Midbrain (tissue), 1 donor: Measurements from ENCODE around the gene PLPP7.
A peak's percentile ranks its signal among the peaks of the same experiment; 100 is the strongest.
"Not testable (repeated sequence)": the region's sequence is repeated elsewhere in the genome, so short reads cannot be mapped to it uniquely, and the experiment has no call there.

ENCODE experiments used
- DNase-seq: peaks from one replicate; lab custom pipeline; 2025; lab: John Stamatoyannopoulos, UW

PLPP7 gene

DNA sequence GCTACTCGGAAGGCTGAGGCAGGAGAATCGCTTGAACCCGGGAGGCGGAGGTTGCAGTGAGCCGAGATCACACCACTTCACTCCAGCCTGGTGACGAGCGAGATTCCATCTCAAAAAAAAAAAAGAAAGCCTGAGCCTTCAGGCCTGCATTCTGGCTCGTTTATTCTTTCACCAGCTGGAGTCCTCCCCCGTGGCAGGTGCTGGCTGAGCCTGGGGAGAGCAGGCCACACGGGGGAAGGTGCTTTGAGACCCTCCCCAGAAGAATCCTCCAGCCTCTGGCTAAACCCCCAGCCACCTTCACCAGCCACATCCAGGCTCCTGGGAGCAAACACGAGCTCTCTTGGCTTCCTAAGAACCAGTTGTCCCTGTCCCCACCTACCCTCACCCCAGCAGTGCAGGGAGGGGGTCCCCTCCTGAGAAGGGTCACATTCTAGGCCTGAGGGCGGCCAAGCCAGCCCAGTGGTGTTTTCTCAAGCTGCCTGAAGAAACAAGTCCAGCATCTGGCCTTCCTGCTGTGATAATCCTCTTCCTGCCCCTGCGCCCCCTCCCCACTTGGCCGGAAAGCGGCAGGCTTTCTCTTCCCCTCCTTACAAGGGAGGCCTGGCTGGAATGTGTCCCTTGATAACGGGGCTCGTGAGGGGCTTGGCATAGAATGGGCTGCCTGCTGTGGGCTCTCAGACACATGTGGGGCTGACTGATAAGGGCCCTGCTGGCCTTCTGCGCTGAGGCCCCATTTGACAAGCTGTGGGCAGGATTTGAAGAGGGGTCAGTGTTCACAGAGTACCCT lies 41.5 kb downstream of the PLPP7 start:
- DNase-seq, result no peak

DNA sequence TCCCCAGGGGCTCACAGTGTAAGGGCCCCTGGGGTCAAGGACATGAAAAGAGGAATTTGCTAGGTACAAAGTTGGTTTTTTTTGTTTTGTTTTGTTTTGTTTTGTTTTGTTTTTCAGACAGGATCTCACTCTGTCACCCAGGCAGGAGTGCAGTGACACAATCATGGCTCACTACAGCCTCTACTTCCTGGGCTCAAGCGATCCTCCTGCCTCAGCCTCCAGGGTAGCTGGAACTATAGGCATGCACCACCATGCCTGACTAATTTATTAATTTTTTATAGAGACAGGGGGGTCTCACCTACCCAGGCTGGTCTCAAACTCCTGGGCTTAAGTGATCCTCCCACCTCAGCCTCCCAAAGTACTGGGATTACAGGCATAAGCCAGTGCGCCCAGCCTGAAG lies 42.5 kb downstream of the PLPP7 start:
- DNase-seq, result not testable (repeated sequence)

DNA sequence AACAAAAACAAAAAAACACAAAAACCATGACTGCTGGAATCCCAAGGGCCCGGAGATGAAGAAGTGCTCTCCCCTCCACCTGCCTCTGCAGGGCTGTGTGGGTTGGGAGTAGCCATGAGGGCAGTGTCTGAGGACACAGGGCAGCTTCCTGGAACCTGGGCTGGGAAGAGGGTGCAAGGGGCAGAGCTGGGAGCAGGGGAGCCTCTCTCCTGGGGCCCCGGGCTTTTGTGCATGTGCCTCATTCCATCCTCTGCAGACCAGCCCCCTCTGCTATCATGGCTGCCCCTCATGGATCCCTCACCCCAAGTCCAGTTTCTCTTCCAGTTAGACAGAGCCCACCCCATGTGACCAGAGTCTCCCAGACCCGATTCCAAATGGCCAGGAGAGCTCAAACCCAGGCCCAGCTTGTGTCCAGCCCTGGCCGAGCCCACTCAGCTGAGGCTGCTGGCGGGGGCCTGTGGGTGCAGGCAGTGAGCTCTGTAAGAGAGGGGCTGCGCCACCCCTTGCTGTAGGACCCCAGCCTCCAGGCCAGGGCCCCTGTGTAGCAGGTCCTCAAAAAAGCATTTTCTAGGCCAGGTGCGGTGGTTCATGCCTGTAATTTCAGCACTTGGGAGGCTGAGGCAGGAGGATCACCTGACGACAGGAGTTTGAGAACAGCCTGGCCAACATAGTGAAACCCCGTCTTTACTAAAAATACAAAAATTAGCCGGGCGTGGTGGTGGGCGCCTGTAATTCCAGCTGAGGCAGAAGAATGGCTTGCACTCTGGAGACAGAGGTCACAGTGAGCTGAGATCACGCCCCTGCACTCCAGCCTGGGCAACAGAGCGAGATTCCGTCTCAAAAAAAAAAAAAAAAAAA lies 44.5 kb downstream of the PLPP7 start:
- DNase-seq, result no peak

DNA sequence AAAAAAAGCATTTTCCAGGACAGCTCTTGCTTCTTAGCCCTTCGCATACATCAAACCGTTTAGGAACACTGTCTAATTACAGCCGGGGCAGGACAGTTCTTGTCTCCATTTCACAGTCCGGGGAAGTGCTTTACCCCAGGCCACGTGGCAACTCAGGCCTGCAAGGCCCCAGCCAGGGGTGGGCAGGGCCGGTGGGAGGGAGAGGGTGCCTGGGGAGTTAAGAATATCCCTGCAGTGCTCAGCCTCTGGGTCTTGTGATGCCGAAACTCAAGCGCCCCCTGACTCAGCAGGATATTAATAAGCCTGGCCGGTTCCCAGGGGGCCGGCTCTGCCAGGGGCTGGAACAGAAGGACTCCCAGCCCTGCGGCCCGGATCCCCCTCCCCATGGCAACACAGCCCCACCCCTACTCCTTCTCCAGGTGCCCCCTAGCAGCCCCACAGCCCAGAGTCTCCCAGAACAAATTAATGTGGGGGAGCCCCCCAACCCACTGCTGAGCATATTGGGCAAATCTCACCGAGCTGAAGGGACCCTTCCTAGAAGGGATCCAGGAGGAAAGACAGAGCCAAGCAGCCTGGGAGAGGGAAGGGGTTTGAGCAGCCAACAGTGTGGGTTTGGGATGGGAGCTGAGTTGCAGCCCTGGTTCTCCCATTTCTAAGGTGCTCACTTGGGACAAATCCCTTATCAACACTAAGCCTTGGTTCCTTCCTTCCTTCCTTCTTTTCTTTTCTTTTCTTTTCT lies 45.3 kb downstream of the PLPP7 start:
- DNase-seq, result no peak

DNA sequence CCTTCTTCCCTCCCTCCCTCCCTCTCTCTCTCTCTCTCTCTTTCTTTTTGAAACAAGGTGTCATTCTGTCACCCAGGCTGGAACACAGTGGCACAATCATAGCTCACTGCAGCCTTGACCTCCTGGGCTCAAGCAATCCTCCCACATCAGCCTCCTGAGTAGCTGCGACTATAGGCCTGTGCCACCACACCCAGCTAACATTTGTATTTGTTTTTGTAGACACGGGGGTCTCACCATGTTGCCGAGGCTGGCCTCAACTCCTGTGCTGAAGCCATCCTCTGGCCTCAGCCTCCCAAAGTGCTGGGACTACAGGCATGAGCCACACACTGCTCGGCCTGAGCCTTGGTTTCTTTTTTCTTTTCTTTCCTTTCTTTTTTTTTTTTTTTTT lies 45.8 kb downstream of the PLPP7 start:
- no peak for DNase-seq

DNA sequence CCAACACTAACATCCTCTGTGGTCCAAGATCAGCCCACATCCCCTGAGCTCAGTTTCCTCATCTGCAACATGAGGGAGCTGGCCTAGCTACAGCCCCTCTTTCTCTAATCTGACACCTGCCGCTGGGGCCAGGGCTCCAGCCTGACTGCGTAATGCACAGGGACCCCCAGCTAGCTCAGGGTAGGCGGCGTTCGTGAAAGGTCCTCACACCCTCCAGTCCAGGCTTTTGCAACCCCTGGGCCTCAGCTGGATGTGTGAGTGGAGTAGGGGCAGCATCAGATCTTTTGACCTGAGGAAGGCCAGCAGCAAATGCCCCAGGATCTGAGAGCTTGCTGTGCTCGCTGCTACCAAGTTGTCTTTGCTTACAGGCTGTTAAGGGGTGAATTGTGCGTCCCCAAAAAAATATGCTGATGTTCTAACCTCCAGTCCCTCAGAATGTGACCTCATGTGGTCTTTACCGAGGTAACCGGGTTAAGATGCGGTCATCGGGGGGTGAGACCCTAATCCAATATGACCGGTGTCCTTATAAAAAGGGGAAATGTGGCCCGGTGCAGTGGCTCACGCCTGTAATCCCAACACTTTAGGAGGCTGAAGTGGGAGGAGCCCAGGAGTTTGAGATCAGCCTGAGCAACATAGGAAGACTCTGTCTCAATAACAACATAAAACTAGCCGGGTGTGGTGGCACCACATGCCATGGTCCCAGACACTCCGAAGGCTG lies 47.8 kb downstream of the PLPP7 start:
- no peak for DNase-seq

DNA sequence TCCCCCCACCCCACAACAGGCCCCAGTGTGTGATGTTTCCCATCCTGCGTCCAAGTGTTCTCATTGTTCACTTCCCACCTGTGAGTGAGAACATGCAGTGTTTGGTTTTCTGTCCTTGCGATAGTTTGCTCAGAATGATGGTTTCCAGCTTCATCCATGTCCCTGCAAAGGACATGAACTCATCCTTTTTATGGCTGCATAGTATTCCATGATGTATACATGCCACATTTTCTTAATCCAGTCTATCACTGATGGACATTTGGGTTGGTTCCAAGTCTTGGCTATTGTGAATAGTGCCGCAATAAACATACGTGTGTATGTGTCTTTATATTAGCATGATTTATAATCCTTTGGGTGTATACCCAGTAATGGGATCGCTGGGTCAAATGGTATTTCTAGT lies 49.7 kb downstream of the PLPP7 start:
- DNase-seq, result not testable (repeated sequence)

DNA sequence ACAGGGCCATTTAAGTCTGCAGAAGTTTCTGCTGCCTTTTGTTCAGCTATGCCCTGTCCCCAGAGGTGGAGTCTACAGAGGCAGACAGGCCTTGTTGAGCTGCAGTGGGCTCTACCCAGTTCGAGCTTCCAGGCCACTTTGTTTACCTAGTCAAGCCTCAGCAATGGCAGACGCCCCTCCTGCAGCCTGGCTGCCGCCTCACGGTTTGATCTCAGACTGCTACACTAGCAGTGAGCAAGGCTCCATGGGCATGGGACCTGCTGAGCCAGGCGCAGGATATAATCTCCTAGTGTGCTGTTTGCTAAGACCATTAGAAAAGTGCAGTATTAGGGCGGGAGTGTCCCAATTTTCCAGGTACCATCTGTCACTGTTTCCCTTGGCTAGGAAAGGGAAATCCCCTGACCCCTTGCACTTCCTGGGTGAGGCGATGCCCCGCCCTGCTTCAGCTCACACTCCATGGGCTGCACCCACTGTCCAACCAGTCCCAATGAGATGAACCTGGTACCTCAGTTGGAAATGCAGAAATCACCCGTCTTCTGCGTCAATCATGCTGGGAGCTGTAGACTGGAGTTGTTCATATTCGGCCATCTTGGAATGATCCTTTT lies 55.5 kb downstream of the PLPP7 start:
- DNase-seq, result not testable (repeated sequence)

DNA sequence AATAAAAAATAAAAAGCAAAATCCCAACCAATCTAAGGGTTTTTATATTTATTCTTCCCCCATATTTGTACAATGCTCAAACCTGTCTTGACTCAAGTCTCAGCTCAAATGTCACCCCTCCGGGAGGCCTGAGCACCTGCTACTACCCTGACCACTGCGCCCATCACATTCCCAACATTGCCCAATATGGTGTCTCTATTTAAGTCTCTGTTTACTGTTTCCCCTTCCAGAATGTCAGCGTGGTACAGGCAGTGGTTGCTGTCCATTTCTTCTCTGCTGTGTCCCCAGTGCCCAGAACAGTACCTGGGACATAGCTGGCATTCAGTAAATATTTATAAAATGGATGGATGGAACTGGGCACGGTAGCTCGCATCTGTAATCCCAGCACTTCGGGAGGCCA lies 57.0 kb downstream of the PLPP7 start:
- no peak for DNase-seq

DNA sequence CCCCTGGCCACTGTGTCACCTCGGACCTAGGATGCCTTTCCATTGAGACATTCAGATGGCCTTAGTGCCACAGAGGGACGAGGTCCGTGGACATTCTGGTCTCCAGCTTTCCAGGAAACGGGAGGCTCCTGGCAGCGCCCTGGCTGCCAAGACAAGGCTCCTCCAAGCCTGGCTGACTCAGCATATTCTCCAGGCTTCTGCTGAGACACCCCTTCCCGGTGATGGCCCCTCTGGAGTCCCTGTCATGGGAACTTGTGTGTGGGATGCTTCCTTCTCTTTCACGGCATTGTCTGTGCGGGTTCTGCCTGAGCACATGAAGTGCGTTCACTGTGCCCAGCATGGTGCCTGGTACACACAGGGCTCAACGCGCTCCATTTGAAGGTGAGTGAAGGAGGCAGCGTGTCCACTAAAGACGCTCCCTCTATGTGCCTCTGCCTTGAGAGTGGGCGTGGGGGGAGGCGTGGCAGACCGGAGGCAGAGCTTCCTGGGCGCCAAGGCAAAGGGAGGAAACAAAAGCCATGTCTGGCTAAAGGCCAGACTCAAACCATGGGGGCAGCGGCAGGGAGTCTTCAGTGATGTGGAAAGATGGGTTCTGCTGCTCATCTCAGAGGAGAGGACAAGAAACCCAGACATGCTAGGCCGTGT lies 58.0 kb downstream of the PLPP7 start:
- no peak for DNase-seq

DNA sequence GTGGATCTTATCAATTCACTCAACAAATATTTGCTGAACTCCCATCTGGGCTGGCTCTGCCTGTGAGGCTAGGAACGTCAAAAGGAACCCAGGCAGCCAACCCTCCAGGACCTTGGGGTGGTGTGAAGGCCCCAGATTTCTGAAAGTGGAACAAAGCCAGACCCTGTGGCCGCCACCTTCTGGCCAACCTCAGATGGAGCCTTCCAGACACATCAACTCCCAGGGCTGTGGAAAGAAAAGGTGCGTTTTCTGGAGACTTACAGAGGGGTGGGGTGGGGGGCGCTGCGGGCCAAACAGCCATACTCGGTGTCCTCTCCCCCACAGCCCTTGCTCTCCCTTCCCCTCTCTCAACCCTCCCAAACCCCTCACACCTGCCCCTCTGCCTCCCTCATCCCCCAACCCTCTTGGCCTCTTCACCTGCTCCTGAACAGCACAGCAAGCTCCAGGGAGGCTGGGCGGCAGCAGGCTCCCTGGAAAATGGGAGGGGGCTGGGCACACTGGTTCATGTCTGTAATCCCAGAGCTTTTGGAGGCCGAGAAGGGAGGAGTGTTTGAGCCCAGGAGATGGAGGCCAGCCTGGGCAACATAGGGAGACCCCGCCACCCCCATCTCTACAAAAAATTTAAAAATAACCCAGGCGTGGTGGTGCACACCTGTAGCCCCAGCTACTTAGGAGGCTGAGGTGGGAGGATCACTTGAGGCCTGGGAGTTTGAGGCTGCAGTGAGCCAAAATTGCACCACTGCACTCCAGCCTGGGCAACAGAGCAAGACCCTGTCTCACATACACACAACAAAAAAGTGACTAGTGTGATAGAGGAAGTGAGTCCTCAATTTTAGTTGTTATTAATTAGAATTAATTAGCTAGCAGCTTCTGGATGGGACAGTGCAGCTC lies 59.4 kb downstream of the PLPP7 start:
- no peak for DNase-seq

DNA sequence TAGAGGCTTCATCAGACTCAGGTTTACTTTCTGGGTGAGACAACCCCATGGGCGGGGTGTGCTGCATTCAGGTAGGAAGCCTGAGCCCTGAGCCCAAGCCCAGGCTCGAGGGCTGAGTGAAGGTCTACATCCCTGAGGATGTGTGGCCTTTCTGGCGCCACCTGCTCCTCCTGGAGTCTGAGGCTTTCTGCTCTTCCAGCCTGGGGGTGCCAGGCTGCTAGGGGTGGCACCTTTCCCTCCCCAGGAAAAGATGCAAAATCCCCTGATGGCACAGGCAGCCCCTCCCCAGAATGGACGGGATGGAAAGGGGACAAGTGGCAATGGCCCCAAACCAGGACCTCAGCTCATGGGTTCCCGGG lies 60.0 kb downstream of the PLPP7 start:
- DNase-seq, result no peak

DNA sequence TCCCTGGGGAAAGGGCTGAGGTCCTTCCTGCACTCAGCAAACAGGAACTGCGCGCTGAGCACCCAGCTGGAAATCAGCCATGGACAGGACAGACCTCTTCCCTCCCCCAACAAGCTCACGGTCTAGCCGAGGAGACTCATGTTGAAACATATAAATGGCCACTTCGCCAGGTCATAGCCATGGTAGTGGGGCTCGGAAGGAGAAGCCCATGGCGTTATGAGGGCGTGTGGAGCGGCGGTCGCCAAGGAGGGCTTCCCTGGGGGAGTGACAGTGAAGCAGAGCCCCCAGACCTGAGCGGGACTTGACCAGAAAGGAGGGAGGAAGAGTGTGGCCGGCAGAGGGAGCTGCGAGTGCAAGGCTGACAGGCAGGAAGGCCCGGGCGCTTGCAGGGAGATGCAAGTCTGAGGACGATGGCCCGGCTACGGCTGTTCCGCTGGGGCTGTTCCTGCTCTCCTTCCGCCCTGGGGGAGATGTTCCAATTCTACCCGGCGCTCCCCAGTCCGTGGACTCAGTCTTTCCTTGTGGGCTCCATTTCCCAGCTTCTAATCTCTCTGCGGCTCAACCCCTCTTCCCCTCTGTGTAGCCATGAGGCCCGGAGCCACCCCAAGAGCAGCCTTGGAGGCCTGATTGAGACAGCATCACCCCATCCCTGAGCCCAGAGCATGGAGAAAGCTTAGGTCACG lies 60.5 kb downstream of the PLPP7 start:
- DNase-seq, result peak; percentile 76

DNA sequence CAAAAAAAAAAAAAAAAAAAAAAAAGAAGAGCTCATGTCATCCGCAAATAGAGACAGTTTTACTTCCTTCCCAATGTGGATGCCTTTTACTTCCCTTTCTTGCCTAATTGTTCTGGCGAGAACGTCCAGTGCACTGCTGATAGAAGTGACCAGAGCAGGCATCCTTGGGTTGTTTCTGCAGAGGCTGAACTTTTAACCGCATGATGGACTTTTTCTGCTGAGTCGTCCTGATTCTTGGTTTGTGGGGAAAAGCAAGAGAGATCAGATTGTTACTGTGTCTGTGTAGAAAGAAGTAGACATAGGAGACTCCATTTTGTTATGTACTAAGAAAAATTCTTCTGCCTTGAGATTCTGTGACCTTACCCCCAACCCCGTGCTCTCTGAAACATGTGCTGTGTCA lies 67.0 kb downstream of the PLPP7 start:
- peak; percentile 48 for DNase-seq

DNA sequence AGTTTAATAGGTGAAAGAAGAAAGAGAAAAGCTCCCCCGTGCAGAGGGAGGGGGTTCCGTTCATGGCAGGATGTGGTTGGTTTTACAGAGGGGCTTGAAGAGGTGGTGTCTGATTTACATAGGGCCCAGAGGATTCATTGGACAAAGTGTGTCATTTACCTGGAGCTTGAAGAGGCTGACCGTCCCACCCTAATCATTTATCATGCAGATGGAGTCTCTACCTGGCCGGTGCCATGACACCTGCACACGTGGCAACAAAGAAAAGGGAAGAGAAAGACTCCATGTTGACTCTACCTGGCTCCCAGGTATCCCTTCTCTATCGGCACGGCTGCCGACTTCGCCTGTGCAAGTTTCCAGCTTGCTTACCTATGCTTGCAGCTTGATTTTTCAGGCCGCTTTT lies 69.0 kb downstream of the PLPP7 start:
- DNase-seq, result no peak
